SH-SY5Y (cell line): ENCODE data around the gene SLC2A1.

Experiments used
- GATA2 ChIP-seq: IDR thresholded peaks from 2 replicates; pipeline ENCODE4 v1.6.1; 2011; ENCODE audit warnings: mild to moderate bottlenecking, low read depth, low read length
- GATA3 ChIP-seq: IDR thresholded peaks from 2 replicates; pipeline ENCODE4 v1.6.1; 2011; ENCODE audit warnings: low read depth, mild to moderate bottlenecking, low read length, moderate library complexity

- no peak for TF ChIP-seq GATA2
- TF ChIP-seq GATA3, result no peak
These were observed 71.9 kb downstream of the SLC2A1 start for GRCh38 chr1:42886800-42887199.
